PC-3 (cell line): ENCODE results near the gene AP3M1.

ENCODE experiments used
- CTCF ChIP-seq: fragments of 300-600 bp; sonication (generic); conservative IDR thresholded peaks from 2 replicates; pipeline ENCODE4 v1.5.1; 2017; ENCODE audit warnings: antibody characterized with exemption, low read depth, mild to moderate bottlenecking, low read length
- EZH2 ChIP-seq: fragments of 300-600 bp; sonication (generic); IDR thresholded peaks from one replicate; pipeline ENCODE4 v1.6.1; 2017; ENCODE audit warnings: antibody characterized with exemption, mild to moderate bottlenecking, low read length; ENCODE audit not compliant: unreplicated experiment
- EZH2phosphoT487 ChIP-seq: fragments of 300-600 bp; sonication (generic); IDR thresholded peaks from 2 replicates; pipeline ENCODE4 v1.6.1; 2018; ENCODE audit warnings: mild to moderate bottlenecking, antibody characterized with exemption, low read length, borderline replicate concordance

GRCh38 chr10:74075906-74076305 is 74.7 kb downstream of the AP3M1 start:
- TF ChIP-seq EZH2 (no peak), CTCF (no peak), EZH2phosphoT487 (no peak)
